Neutrophil (primary cell): ENCODE data around the gene B9D1.

Source experiments
- H3K27ac ChIP-seq: fragments of 200-600 bp; sonication (generic); 2 replicates; pipeline ENCODE4 v1.5.1; 2016; ENCODE audit warnings: mild to moderate bottlenecking, moderate library complexity
- H3K27me3 ChIP-seq: fragments of 200-600 bp; sonication (generic); 2 replicates; pipeline ENCODE4 v1.6.0; 2016; ENCODE audit warnings: mild to moderate bottlenecking
- H3K36me3 ChIP-seq: fragments of 200-600 bp; sonication (generic); 2 replicates; pipeline ENCODE4 v1.5.1; 2017
- H3K4me1 ChIP-seq, 2 experiments: fragments of 200-600 bp in 1 of 2; sonication (generic) in 1 of 2; 1 replicate in 1 of 2; 2 replicates in 1 of 2; pipeline versions ENCODE4 v1.5.1 to v1.6.1; 2013 to 2016; ENCODE audit warnings: low read depth in 1 of 2, low read length in 1 of 2, mild to moderate bottlenecking in 1 of 2, moderate library complexity in 1 of 2; ENCODE audit not compliant: control insufficient read depth in 1 of 2, insufficient read depth in 1 of 2
- H3K4me3 ChIP-seq, 2 experiments: fragments of 200-600 bp in 1 of 2; sonication (generic) in 1 of 2; 1 replicate in 1 of 2; 2 replicates in 1 of 2; pipeline ENCODE4 v1.5.1; 2013 to 2016; ENCODE audit warnings: low read depth in 1 of 2, low read length in 1 of 2, mild to moderate bottlenecking in 1 of 2, moderate library complexity in 1 of 2
- H3K9me3 ChIP-seq: fragments of 200-600 bp; sonication (generic); 2 replicates; pipeline ENCODE4 v1.5.1; 2016
- TF ChIP-seq, protein P1 (sequence below): fragments of 200-600 bp; sonication (generic); IDR thresholded peaks from 2 replicates; pipeline ENCODE4 v1.5.1; 2016; ENCODE audit warnings: antibody characterized with exemption

Gene B9D1

GRCh38 chr17:19380481-19381301 lies 18.2 kb upstream of the B9D1 start:
- peaks cover 62% of the 10 kb centered on the region for H3K36me3 ChIP-seq
- H3K4me1 ChIP-seq: peaks cover 22 to 24% of the 10 kb centered on the region in 2 experiments
- no peak overlapping the region for H3K27ac ChIP-seq
- TF ChIP-seq, protein P1, sequence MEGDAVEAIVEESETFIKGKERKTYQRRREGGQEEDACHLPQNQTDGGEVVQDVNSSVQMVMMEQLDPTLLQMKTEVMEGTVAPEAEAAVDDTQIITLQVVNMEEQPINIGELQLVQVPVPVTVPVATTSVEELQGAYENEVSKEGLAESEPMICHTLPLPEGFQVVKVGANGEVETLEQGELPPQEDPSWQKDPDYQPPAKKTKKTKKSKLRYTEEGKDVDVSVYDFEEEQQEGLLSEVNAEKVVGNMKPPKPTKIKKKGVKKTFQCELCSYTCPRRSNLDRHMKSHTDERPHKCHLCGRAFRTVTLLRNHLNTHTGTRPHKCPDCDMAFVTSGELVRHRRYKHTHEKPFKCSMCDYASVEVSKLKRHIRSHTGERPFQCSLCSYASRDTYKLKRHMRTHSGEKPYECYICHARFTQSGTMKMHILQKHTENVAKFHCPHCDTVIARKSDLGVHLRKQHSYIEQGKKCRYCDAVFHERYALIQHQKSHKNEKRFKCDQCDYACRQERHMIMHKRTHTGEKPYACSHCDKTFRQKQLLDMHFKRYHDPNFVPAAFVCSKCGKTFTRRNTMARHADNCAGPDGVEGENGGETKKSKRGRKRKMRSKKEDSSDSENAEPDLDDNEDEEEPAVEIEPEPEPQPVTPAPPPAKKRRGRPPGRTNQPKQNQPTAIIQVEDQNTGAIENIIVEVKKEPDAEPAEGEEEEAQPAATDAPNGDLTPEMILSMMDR: no peak
- H3K4me3 ChIP-seq: no peak overlapping the region
- H3K27me3 ChIP-seq: no peaks in the 10 kb centered on the region
- no peaks in the 10 kb centered on the region for H3K9me3 ChIP-seq

DNA sequence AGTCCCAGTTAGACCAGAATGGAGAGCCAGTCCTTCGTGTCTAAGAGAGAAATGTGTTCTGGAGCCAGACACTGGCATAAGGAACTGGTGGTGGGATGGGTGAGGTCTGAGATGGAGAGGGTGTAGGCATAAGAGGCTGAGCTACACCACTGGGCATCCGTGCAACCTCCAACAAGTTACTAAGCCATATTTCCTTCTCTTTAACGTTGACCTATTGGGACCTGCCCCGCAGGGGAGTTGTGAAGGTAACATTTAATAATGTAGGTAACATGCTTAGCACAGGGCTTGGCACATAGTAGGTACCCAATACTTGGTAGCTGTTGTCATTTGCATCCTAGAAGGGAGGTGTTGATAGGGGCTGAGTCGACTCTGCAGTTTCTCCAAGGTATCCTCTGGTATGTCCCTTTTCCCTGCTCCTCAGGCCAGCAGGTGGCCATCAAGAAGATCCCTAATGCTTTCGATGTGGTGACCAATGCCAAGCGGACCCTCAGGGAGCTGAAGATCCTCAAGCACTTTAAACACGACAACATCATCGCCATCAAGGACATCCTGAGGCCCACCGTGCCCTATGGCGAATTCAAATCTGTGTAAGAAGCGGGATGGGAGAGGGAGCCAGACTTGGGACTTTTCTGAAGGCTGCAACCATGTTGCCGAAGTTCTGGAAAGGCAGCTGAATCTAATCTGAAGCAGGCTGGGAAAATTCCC lies 17.0 kb upstream of the B9D1 start:
- H3K9me3 ChIP-seq: no peaks in the 10 kb centered on the region
- peak overlapping the region; percentile 93 for H3K27ac ChIP-seq
- H3K4me1 ChIP-seq: peaks cover 22% of the 10 kb centered on the region in 2 experiments
- TF ChIP-seq, protein P1: no peak
- peaks cover 52% of the 10 kb centered on the region for H3K36me3 ChIP-seq
- no peaks in the 10 kb centered on the region for H3K27me3 ChIP-seq
- peak overlapping the region in 1 of 2 experiments; percentile 79 for H3K4me3 ChIP-seq

DNA sequence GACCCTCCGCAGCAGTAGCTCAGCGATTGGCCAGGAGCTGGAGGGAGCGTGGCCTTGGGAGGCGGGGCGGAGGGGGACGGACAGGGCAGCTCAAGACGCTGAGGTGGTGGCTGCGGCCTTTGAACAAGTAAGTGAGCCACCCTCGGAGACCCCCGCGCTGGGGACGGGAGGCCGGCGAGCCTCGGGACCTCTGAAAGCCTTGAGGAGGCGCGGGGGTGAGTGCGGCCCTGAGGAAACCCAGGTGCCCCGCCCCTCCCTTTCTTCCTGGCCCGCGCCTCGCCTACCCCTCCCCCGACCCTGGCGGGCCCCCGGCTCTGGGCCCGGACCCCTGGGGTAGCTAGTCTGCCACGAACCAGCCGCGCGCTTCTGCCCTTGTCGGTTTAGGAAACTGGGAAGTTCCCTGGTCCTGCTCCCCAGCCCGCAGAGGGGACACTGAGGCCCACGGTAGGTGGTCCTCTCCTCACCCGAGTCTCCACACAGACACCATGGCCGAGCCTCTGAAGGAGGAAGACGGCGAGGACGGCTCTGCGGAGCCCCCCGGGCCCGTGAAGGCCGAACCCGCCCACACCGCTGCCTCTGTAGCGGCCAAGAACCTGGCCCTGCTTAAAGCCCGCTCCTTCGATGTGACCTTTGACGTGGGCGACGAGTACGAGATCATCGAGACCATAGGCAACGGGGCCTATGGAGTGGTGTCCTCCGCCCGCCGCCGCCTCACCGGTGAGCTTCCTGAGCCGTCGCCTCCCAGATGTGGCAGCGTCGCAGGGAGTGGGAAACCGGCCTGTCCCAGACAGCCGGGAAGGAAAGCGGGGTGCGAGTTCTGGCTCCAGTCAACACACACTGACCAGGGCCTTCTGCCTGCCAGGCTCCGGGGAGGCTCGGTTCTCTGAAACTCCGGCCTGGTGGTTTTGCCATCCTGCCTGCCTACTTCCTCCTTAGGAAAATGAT lies 16.2 kb upstream of the B9D1 start, which contains the start of gene MAPK7:
MAPK7 (plus strand) TSS at position 83 of the 945 bp plus-strand sequence; CDS start at position 486, 403 bp downstream.
- Histone ChIP-seq H3K27ac (peak within 1 kb of the TSS; percentile 93), H3K9me3 (no peaks in the 10 kb centered on the region), H3K27me3 (no peaks in the 10 kb centered on the region), H3K36me3 (peaks cover 44% of the 10 kb centered on the region), H3K4me3 (peak within 1 kb of the TSS; percentile 79 to 90), H3K4me1 (peaks cover 22% of the 10 kb centered on the region in 2 experiments)
- TF ChIP-seq, protein P1: no peak

GRCh38 chr17:19377602-19378415 lies 15.3 kb upstream of the B9D1 start:
- Histone ChIP-seq H3K36me3 (peaks cover 35% of the 10 kb centered on the region), H3K27me3 (no peaks in the 10 kb centered on the region), H3K27ac (peak overlapping the region; percentile 93), H3K4me1 (peaks cover 22% of the 10 kb centered on the region in 2 experiments), H3K9me3 (no peaks in the 10 kb centered on the region), H3K4me3 (peak overlapping the region; percentile 79 to 90)
- TF ChIP-seq, protein P1: peak; percentile 63
